HCT116 (cell line): Measurements from ENCODE around the gene TSTD2. TPM values are rescaled to one million over a fixed set of nuclear protein-coding genes. Genes with fewer than 3 reads are reported as not detected.

Source experiments
- ATAC-seq: fragments of 200-7000 bp; cut with Tn5 transposase; 2 replicates; pipeline ENCODE4 v1.9.1; 2020; ENCODE audit warnings: mild to moderate bottlenecking, moderate library complexity
- BruUV-seq: library from RNA; stranded (reverse); fragments of 400-500 nt; replicated peaks from 2 replicates; lab custom pipeline; 2021; lab: Mats Ljungman, UMichigan
- CTCF ChIA-PET: fragments of 300-600 bp; sonication (Branson Sonifier 250); formaldehyde crosslinking; loops from one replicate; lab custom pipeline; 2021; ENCODE audit warnings: antibody characterized with exemption; lab: Charles Lee
- POLR2A ChIA-PET: fragments of 300-600, 350-600 bp; sonication (Branson Sonifier 250); formaldehyde crosslinking; loops from one replicate; lab custom pipeline; 2021; ENCODE audit warnings: antibody characterized with exemption; lab: Charles Lee
- RAD21 ChIA-PET, 2 experiments: fragments of 300-600 bp; sonication (Branson Sonifier 250); formaldehyde crosslinking; loops; one replicate each; lab custom pipeline; 2023; ENCODE audit warnings: low total read pairs in 2 of 2; ENCODE audit not compliant: uncharacterized antibody in 2 of 2, unreplicated experiment in 2 of 2, low non-redundant PET in 1 of 2; lab: Charles Lee
- DNase-seq: peaks from one replicate; pipeline ENCODE4 v3.0.0-alpha.2; 2010; ENCODE audit warnings: low read depth, low spot score
- H2AFZ ChIP-seq: fragments of 200-600 bp; shearing (Covaris generic), sonication (generic); 2 replicates; pipeline ENCODE4 v1.6.1; 2017; ENCODE audit warnings: low read depth, mixed run types, mixed read lengths, antibody characterized with exemption, low read length; ENCODE audit not compliant: poor library complexity, severe bottlenecking
- H3K27ac ChIP-seq: 2 replicates; pipeline ENCODE4 v1.5.1; 2012; ENCODE audit warnings: low read depth, low read length
- H3K27me3 ChIP-seq: fragments of 200-600 bp; sonication (generic); 2 replicates; pipeline ENCODE4 v1.6.1; 2016; ENCODE audit warnings: mixed run types, low read length, mixed read lengths; ENCODE audit not compliant: insufficient read depth
- H3K36me3 ChIP-seq, 2 experiments: fragments of 200-500 bp in 1 of 2; fragments of 200-600 bp in 1 of 2; sonication (Bioruptor generic) in 1 of 2; sonication (generic) in 1 of 2; 2 replicates each; pipeline versions ENCODE4 v1.5.1 to v1.6.1; 2014 to 2016; ENCODE audit warnings: low read length in 2 of 2, inconsistent platforms in 1 of 2, mixed read lengths in 1 of 2, mixed run types in 1 of 2; ENCODE audit not compliant: insufficient read depth in 2 of 2, control insufficient read depth in 1 of 2
- H3K4me1 ChIP-seq, 2 experiments: fragments of 200-600 bp in 1 of 2; sonication (generic) in 1 of 2; 2 replicates each; pipeline versions ENCODE4 v1.5.1 to v1.6.1; 2012 to 2017; ENCODE audit warnings: low read length in 2 of 2, inconsistent platforms in 1 of 2, mild to moderate bottlenecking in 1 of 2, mixed read lengths in 1 of 2, mixed run types in 1 of 2, moderate library complexity in 1 of 2; ENCODE audit not compliant: insufficient read depth in 2 of 2, control insufficient read depth in 1 of 2
- H3K4me2 ChIP-seq: fragments of 200-600 bp; sonication (generic); 2 replicates; pipeline ENCODE4 v1.6.1; 2017; ENCODE audit warnings: mixed run types, low read length, mixed read lengths
- H3K4me3 ChIP-seq, 2 experiments: fragments of 200-600 bp in 1 of 2; sonication (generic) in 1 of 2; replicated peaks in 1 of 2; 2 replicates each; pipeline ENCODE4 v1.5.1; 2011 to 2016; ENCODE audit warnings: low read length in 2 of 2, control low read depth in 1 of 2, low read depth in 1 of 2, mild to moderate bottlenecking in 1 of 2, mixed read lengths in 1 of 2, mixed run types in 1 of 2
- H3K79me2 ChIP-seq: fragments of 200-600 bp; sonication (generic); 2 replicates; pipeline ENCODE4 v1.6.1; 2017; ENCODE audit warnings: mild to moderate bottlenecking, mixed run types, low read length, moderate library complexity, mixed read lengths; ENCODE audit not compliant: insufficient read depth
- H3K9ac ChIP-seq: fragments of 200-600 bp; sonication (generic); 2 replicates; pipeline ENCODE4 v1.6.1; 2016; ENCODE audit warnings: low read length, mixed read lengths
- H3K9me2 ChIP-seq: fragments of 200-600 bp; sonication (generic), shearing (Covaris generic); 2 replicates; pipeline ENCODE4 v1.6.1; 2017; ENCODE audit warnings: mixed run types, mild to moderate bottlenecking, moderate library complexity; ENCODE audit not compliant: insufficient read depth
- H3K9me3 ChIP-seq, 2 experiments: fragments of 200-500 bp in 1 of 2; fragments of 200-600 bp in 1 of 2; sonication (Bioruptor generic) in 1 of 2; sonication (generic) in 1 of 2; 2 replicates each; pipeline ENCODE4 v1.6.1; 2014 to 2017; ENCODE audit warnings: low read length in 2 of 2, mixed read lengths in 2 of 2, inconsistent platforms in 1 of 2, low read depth in 1 of 2, mild to moderate bottlenecking in 1 of 2, mixed run types in 1 of 2, moderate library complexity in 1 of 2; ENCODE audit not compliant: control insufficient read depth in 1 of 2, insufficient read depth in 1 of 2
- H4K20me1 ChIP-seq: fragments of 200-600 bp; sonication (generic), shearing (Covaris generic); 2 replicates; pipeline ENCODE4 v1.6.1; 2017; ENCODE audit warnings: mixed run types, mild to moderate bottlenecking, moderate library complexity; ENCODE audit not compliant: insufficient read depth
- CBX3 ChIP-seq: IDR thresholded peaks from 2 replicates; pipeline ENCODE4 v1.6.1; 2012; ENCODE audit warnings: low read depth
- EGR1 ChIP-seq: IDR thresholded peaks from 2 replicates; pipeline ENCODE4 v1.6.1; 2012; ENCODE audit warnings: low read depth
- FOSL1 ChIP-seq: IDR thresholded peaks from 2 replicates; pipeline ENCODE4 v1.6.1; 2012; ENCODE audit warnings: low read depth
- JUND ChIP-seq: IDR thresholded peaks from 2 replicates; pipeline ENCODE4 v1.6.1; 2012
- POLR2A ChIP-seq: IDR thresholded peaks from 2 replicates; pipeline ENCODE4 v1.7.0; 2011; ENCODE audit warnings: borderline replicate concordance; ENCODE audit not compliant: insufficient read depth, insufficient read length; ENCODE audit errors: extremely low read depth
- RAD21 ChIP-seq: IDR thresholded peaks from 2 replicates; pipeline ENCODE4 v1.6.1; 2012; ENCODE audit warnings: low read depth, mild to moderate bottlenecking
- SIN3A ChIP-seq: IDR thresholded peaks from 2 replicates; pipeline ENCODE4 v1.6.1; 2012; ENCODE audit warnings: low read depth
- SRF ChIP-seq: IDR thresholded peaks from 2 replicates; pipeline ENCODE4 v1.6.1; 2012; ENCODE audit warnings: low read depth
- TCF7L2 ChIP-seq: IDR thresholded peaks from 2 replicates; pipeline ENCODE4 v1.7.0; 2011; ENCODE audit warnings: borderline replicate concordance, inconsistent platforms; ENCODE audit not compliant: insufficient read depth, insufficient read length; ENCODE audit errors: extremely low read depth
- YY1 ChIP-seq: IDR thresholded peaks from 2 replicates; pipeline ENCODE4 v1.6.1; 2011; ENCODE audit warnings: low read length, low read depth, moderate library complexity, mild to moderate bottlenecking; ENCODE audit not compliant: insufficient replicate concordance; ENCODE audit errors: extremely low read depth
- intact Hi-C: fragments of 100-400 bp; cut with micrococcal nuclease; formaldehyde crosslinking; loops from 2 replicates; pipeline ENCODE4 v1.10.0; 2022
- total RNA-seq: library from RNA; stranded (reverse); gene quantifications from one replicate; pipeline ENCODE4 v1.2.1, GENCODE V29; 2021; ENCODE audit not compliant: unreplicated experiment
- TF ChIP-seq, protein P1 (sequence below): IDR thresholded peaks from 2 replicates; pipeline ENCODE4 v1.6.1; 2012
- TF ChIP-seq, protein P2 (sequence below): IDR thresholded peaks from 2 replicates; pipeline ENCODE4 v1.6.1; 2011; ENCODE audit warnings: mild to moderate bottlenecking, low read length, moderate library complexity; ENCODE audit not compliant: insufficient replicate concordance; ENCODE audit errors: extremely low read depth

TSTD2 gene
- total RNA-seq, 1 experiment from 2014 or later, result 16.0 TPM

DNA sequence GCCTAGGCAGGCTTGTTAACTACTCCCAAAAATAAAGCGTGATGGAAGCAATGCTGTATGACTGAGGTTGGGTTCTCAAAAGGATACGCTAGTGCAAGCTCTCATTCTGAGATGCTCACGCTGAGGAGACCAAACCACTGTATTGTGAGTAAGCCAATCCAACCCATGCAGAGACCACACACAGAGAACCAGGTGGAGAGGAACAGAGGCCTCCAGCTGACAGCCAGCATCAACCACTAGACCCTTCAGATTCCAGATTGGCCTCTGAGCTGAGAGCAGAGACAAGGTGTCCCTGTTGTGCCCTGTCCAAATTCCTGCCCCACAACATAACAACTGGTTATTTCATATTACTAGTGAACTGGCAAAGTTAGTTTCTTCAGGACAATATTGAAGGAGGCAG is 4.5 kb downstream of the TSTD2 start:
- ChIA-PET CTCF (interaction anchor here (0.8 kb wide), 1 partner anchor 10 kb away, joined by 3 read pairs; no protein-coding TSS in a partner anchor), POLR2A (no interaction called here), RAD21 (no interaction called here)
- BruUV-seq, result no TSS peak
- ATAC-seq (no peak), DNase-seq (no peak)
- Histone ChIP-seq H3K4me1 (peaks cover 3 to 8% of the 10 kb centered on the region in 2 experiments; a peak in 2 of 4 replicates), H3K36me3 (peaks cover 2 to 9% of the 10 kb centered on the region in 2 experiments; a peak in 3 of 4 replicates), H3K9me3 (no peaks in the 10 kb centered on the region), H3K79me2 (peaks cover 38% of the 10 kb centered on the region), H4K20me1 (no peaks in the 10 kb centered on the region), H3K9ac (no peak overlapping the region), H3K9me2 (no peaks in the 10 kb centered on the region), H2AFZ (no peak overlapping the region), H3K27me3 (no peaks in the 10 kb centered on the region), H3K4me3 (no peak overlapping the region), H3K27ac (no peak overlapping the region), H3K4me2 (no peak overlapping the region)
- TF ChIP-seq POLR2A (no peak), CBX3 (no peak), JUND (no peak), FOSL1 (no peak), RAD21 (no peak), SRF (no peak), TCF7L2 (no peak), YY1 (no peak), SIN3A (no peak), EGR1 (no peak)
- TF ChIP-seq, protein P1, sequence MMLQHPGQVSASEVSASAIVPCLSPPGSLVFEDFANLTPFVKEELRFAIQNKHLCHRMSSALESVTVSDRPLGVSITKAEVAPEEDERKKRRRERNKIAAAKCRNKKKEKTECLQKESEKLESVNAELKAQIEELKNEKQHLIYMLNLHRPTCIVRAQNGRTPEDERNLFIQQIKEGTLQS, result no peak
- TF ChIP-seq, protein P2, sequence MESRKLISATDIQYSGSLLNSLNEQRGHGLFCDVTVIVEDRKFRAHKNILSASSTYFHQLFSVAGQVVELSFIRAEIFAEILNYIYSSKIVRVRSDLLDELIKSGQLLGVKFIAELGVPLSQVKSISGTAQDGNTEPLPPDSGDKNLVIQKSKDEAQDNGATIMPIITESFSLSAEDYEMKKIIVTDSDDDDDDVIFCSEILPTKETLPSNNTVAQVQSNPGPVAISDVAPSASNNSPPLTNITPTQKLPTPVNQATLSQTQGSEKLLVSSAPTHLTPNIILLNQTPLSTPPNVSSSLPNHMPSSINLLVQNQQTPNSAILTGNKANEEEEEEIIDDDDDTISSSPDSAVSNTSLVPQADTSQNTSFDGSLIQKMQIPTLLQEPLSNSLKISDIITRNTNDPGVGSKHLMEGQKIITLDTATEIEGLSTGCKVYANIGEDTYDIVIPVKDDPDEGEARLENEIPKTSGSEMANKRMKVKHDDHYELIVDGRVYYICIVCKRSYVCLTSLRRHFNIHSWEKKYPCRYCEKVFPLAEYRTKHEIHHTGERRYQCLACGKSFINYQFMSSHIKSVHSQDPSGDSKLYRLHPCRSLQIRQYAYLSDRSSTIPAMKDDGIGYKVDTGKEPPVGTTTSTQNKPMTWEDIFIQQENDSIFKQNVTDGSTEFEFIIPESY, result no peak
- intact Hi-C loops, result no loop called here
